GM19328 (cell line): Measurements from ENCODE around the gene PARD3B.

Source experiments
- ATAC-seq: cut with Tn5 transposase; IDR thresholded peaks from one replicate; pipeline ENCODE4 v1.9.1; 2021; ENCODE audit warnings: mild to moderate bottlenecking, moderate library complexity; ENCODE audit not compliant: unreplicated experiment

PARD3B gene

GRCh38 chr2:205169464-205169863, 624.2 kb downstream of the PARD3B start:
- no peak for ATAC-seq

GRCh38 chr2:205170399-205170798, 625.1 kb downstream of the PARD3B start:
- no peak for ATAC-seq

GRCh38 chr2:205171261-205171940, 626.1 kb downstream of the PARD3B start:
- ATAC-seq = no peak

GRCh38 chr2:205175831-205176230, 630.6 kb downstream of the PARD3B start:
- no peak for ATAC-seq

- no peak for ATAC-seq
Observed at GRCh38 chr2:205176546-205176945, 631.3 kb downstream of the PARD3B start.

GRCh38 chr2:205177546-205177945, 632.3 kb downstream of the PARD3B start:
- no peak for ATAC-seq

GRCh38 chr2:205180730-205181129, 635.5 kb downstream of the PARD3B start:
- ATAC-seq = no peak

- ATAC-seq = no peak
Observed at GRCh38 chr2:205187731-205188130, 642.5 kb downstream of the PARD3B start.

- no peak for ATAC-seq
Observed at GRCh38 chr2:205188239-205189138, 643.2 kb downstream of the PARD3B start.

GRCh38 chr2:205189301-205189700, 644.0 kb downstream of the PARD3B start:
- no peak for ATAC-seq

- ATAC-seq = no peak
Observed at GRCh38 chr2:205190528-205190927, 645.3 kb downstream of the PARD3B start.

GRCh38 chr2:205193125-205193835, 648.0 kb downstream of the PARD3B start:
- no peak for ATAC-seq

- ATAC-seq = no peak
Observed at GRCh38 chr2:205193836-205194228, 648.6 kb downstream of the PARD3B start.

GRCh38 chr2:205197468-205198139, 652.3 kb downstream of the PARD3B start:
- ATAC-seq = no peak

GRCh38 chr2:205198140-205198525, 652.9 kb downstream of the PARD3B start:
- ATAC-seq = no peak

- no peak for ATAC-seq
Observed at GRCh38 chr2:205199165-205199850, 654.0 kb downstream of the PARD3B start.

- no peak for ATAC-seq
Observed at GRCh38 chr2:205210494-205210893, 665.2 kb downstream of the PARD3B start.

GRCh38 chr2:205212357-205212756, 667.1 kb downstream of the PARD3B start:
- ATAC-seq = no peak

- no peak for ATAC-seq
Observed at GRCh38 chr2:205216092-205216491, 670.8 kb downstream of the PARD3B start.

- ATAC-seq = no peak
Observed at GRCh38 chr2:205216580-205216979, 671.3 kb downstream of the PARD3B start.
